Stimulated activated naive CD8-positive, alpha-beta T cell treated with anti-CD3 and anti-CD28 coated beads, Interleukin-15, amount 100 ng/mL, for 72 hours (primary cell): ENCODE measurements around the gene CCDC43.
"Not testable (repeated sequence)": the region's sequence is repeated elsewhere in the genome, so short reads cannot be mapped to it uniquely, and the experiment has no call there.

Source experiments
- ATAC-seq: fragments of 150-1000 bp; cut with Tn5 transposase; 2 replicates; pipeline ENCODE4 v1.10.0; 2021; ENCODE audit warnings: mild to moderate bottlenecking, moderate library complexity
- DNase-seq, 2 donors: peaks; one replicate each; pipeline ENCODE4 v3.0.0; 2021 to 2022
- H3K27ac Mint-ChIP-seq, 2 donors: one replicate each; pipeline ENCODE4 v1.8.0; 2022; ENCODE audit warnings: mild to moderate bottlenecking in 2 of 2, mixed read lengths in 2 of 2, moderate library complexity in 2 of 2
- H3K27me3 Mint-ChIP-seq: one replicate; pipeline ENCODE4 v1.8.0; 2022; ENCODE audit warnings: mixed read lengths
- H3K4me1 Mint-ChIP-seq: one replicate; pipeline ENCODE4 v1.8.0; 2022; ENCODE audit warnings: mild to moderate bottlenecking, mixed read lengths
- H3K4me3 Mint-ChIP-seq, 2 donors: one replicate each; pipeline ENCODE4 v1.8.0; 2022; ENCODE audit warnings: mild to moderate bottlenecking in 2 of 2, mixed read lengths in 2 of 2, moderate library complexity in 1 of 2
- H3K9me3 Mint-ChIP-seq, 2 donors: one replicate each; pipeline ENCODE4 v1.8.0; 2022; ENCODE audit warnings: mixed read lengths in 2 of 2

CCDC43 gene

DNA sequence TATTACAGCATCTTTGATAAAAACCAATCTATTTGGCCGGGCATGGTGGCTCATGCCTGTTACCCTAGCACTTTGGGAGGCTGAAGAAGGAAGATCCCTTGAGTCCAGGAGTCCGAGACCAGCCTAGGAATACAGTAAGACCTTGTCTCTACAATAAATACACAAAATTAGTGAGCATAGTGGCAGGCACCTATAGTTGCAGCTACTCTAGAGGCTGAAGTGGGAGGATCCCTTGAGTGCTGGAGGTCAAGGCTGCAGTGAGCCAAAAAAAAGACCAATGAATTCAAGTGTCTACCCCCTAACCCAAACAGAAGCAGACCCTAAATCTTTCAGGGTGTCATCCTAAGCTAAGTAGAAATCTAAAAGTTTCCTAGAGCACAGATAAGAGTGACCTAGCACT lies 40.6 kb downstream of the CCDC43 start:
- Mint-ChIP-seq H3K4me3 (no peak overlapping the region), H3K27ac (no peak overlapping the region), H3K27me3 (peaks cover 50% of the 10 kb centered on the region), H3K4me1 (no peaks in the 10 kb centered on the region), H3K9me3 (no peaks in the 10 kb centered on the region)
- ATAC-seq (no peak), DNase-seq (no peak)

DNA sequence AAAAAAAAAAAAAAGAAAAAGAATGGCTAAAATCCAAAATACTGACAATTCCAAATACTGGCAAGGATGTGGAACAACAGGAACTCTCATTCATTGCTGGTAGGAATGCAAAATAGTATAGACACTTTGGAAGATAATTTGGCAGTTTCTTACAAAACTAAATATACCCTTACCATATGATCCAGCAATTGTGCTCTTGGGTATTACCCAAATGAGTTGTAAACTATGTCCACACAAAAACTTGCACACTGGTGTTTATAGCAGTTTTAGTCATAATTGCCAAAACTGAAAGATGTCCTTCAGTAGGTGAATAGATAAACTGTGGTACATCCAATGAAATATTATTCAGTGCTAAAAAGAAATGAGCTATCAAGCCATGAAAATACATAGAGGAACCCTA lies 41.8 kb downstream of the CCDC43 start:
- Mint-ChIP-seq H3K9me3 (no peaks in the 10 kb centered on the region), H3K4me1 (no peaks in the 10 kb centered on the region), H3K4me3 (no peak overlapping the region), H3K27ac (no peak overlapping the region), H3K27me3 (peaks cover 52% of the 10 kb centered on the region)
- ATAC-seq (no peak), DNase-seq (no peak)

DNA sequence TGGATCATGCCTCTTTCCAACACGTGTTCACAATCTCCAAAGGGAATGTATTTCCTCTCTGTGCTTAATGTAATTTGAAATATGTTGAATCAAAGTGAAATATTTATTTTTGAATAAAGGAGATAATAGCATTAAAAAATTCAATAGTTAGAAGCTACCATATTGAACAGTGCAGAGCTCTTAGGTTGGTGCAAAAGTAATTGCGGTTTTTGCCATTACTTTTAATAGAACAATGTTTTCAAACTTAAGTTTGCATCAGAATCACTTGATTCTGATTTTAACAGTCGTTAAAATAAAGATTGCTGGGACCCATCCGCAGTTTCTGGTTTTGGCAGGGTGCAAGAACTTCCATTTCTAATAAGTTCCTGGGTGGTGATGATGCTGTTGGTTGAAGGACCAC lies 43.3 kb downstream of the CCDC43 start:
- ATAC-seq: no peak
- H3K9me3 Mint-ChIP-seq: no peaks in the 10 kb centered on the region
- no peak overlapping the region for H3K27ac Mint-ChIP-seq
- peaks cover 46% of the 10 kb centered on the region for H3K27me3 Mint-ChIP-seq
- H3K4me3 Mint-ChIP-seq: no peak overlapping the region
- DNase-seq: no peak
- no peaks in the 10 kb centered on the region for H3K4me1 Mint-ChIP-seq

DNA sequence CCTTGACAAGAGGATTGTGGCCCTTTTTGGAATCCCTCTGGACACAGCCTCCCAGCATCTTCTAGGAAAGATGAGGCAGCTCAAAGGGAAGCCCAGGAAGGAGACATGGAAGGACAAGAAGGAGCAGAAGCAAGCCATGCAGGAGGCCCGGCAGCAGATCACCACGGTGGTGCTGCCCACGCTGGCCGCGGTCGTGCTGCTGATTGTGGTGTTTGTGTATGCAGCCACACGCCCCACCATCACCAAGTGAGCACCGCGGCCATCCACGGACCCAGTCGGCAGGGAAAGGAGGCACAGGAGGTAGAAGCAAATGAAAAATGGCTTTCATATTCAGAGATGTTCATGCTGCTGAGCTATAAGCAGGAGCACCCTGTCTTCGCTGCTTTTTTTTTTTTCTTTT lies 44.2 kb downstream of the CCDC43 start:
- H3K9me3 Mint-ChIP-seq: no peaks in the 10 kb centered on the region
- H3K27ac Mint-ChIP-seq: no peak overlapping the region
- H3K27me3 Mint-ChIP-seq: peaks cover 36% of the 10 kb centered on the region
- no peaks in the 10 kb centered on the region for H3K4me1 Mint-ChIP-seq
- no peak for DNase-seq
- ATAC-seq: no peak
- no peak overlapping the region for H3K4me3 Mint-ChIP-seq

DNA sequence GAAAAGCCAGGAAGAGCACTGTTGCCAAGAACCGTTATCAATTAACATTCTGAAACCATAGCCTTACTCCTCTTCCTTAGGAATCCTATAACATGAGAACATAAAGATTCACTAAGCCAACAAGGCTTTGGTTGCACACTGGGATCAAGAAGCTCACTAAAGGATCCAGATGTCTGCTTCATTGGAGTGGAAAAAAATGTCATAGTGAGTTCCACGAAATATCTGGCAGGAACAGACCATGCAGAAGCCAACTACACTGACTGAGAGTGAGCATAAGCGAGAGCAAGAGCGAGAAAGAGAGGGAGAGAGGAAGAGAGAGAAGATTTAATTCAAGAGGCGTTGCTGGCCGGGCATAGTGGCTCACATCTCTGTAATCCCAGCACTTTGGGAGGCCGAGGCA lies 46.7 kb downstream of the CCDC43 start:
- Mint-ChIP-seq H3K27ac (no peak overlapping the region), H3K9me3 (no peaks in the 10 kb centered on the region), H3K27me3 (peaks cover 31% of the 10 kb centered on the region), H3K4me3 (no peak overlapping the region), H3K4me1 (no peaks in the 10 kb centered on the region)
- no peak for DNase-seq
- ATAC-seq: no peak

DNA sequence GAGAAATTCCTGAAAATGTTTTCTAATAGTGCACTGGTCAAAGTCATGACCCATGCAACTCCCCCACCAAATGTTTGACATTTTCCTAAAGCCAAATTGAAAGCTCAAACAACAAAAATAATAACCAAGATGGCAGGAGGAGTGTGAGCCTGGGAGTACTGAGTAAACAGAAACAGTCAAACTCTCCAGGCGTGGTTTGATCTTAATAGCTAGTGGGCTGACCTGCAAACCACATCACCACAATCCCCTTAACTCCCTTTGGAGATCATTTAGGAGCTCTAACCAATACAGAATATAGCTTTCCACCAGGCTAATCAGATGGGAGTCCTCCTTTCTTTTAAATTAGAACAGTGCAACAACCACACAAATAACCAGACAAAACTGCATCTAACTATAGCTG lies 52.5 kb downstream of the CCDC43 start:
- Mint-ChIP-seq H3K9me3 (no peaks in the 10 kb centered on the region), H3K4me3 (no peak overlapping the region), H3K4me1 (no peaks in the 10 kb centered on the region), H3K27ac (no peak overlapping the region), H3K27me3 (peaks cover 14% of the 10 kb centered on the region)
- DNase-seq (no peak), ATAC-seq (no peak)

DNA sequence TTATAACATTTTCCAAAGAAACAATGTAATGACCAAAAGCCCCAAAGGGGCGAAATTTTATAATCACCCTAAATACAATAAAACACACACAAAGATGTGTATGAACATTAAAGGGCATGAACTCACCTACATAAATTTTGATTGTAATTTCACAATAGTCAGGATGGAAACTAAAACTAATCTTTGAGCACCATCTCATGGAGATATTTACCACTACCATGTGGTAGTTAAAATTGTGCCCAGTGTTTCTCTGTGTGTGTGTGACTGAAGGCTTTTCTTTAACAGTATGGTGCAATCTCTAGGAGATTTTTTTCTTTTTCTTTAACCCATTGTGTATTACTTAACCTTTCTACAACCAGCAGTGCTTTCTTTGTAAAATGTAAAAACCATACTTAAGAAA lies 53.0 kb downstream of the CCDC43 start:
- H3K4me3 Mint-ChIP-seq: no peak overlapping the region
- ATAC-seq: no peak
- no peaks in the 10 kb centered on the region for H3K4me1 Mint-ChIP-seq
- H3K9me3 Mint-ChIP-seq: no peaks in the 10 kb centered on the region
- H3K27me3 Mint-ChIP-seq: peaks cover 14% of the 10 kb centered on the region
- no peak for DNase-seq
- H3K27ac Mint-ChIP-seq: no peak overlapping the region

DNA sequence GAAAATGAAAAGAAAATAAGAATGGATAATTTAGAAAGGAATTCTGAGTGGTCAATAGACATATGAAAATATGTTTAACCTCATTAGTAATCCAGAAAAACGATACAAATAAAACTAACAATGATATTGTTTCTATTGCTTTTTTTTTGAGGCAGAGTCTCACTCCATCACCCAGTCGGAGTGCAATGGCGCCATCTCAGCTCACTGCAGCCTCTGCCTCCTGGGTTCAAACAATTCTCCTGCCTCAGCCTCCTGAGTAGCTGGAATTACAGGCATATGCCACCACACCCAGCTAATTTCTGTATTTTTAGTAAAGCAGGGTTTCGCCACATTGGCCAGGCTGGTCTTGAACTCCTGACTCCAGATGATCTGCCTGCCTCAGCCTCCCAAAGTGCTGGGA lies 55.2 kb downstream of the CCDC43 start:
- DNase-seq, H3K4me3 Mint-ChIP-seq, H3K9me3 Mint-ChIP-seq, H3K4me1 Mint-ChIP-seq, ATAC-seq, H3K27ac Mint-ChIP-seq: not testable (repeated sequence)
- peaks cover 26% of the 10 kb centered on the region for H3K27me3 Mint-ChIP-seq

DNA sequence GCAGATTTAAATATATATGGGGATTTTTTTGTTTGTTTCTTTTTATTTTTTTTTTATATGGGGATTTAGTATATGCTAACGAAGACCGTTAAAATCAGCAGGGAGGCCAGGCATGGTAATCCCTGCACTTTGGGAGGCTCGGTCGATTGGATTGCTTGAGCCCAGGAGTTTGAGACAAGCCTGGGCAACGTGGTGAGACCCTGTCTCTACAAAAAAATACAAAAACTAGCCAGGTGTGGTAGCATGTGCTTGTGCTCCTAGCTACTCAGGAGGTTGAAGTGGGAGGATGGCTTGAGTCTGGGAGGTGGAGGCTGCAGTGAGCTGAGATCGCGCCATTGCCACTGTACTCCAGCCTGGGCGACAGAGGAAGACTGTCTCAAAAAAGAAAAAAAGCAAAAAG lies 55.6 kb downstream of the CCDC43 start:
- no peak overlapping the region for H3K4me3 Mint-ChIP-seq

DNA sequence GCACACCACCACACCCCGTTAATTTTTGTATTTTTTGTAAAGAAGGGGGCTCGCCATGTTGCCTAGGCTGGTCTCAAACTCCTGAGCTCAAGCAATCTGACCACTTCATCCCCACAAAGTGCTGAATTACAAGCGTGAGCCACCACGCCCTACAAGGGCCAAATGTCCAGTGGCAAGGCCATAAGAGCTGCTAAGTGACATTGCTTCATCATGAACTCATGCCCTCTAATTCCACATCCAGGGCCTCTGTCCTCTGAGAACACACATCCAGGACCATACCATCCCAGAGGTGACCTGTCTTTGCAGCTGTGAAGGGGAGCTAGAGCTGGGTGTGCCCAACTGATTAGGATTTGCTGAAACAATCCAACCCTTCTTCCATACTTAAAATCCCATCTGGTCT lies 58.9 kb downstream of the CCDC43 start:
- ATAC-seq (no peak), DNase-seq (no peak)
- no peaks in the 10 kb centered on the region for H3K4me1 Mint-ChIP-seq
- H3K27ac Mint-ChIP-seq: no peak overlapping the region
- peaks cover 27% of the 10 kb centered on the region for H3K27me3 Mint-ChIP-seq
- no peaks in the 10 kb centered on the region for H3K9me3 Mint-ChIP-seq
- H3K4me3 Mint-ChIP-seq: no peak overlapping the region

More for the DNA sequence above, 55.6 kb downstream of the CCDC43 start:
- no peak overlapping the region for H3K27ac Mint-ChIP-seq
- H3K27me3 Mint-ChIP-seq: peaks cover 26% of the 10 kb centered on the region
- no peaks in the 10 kb centered on the region for H3K9me3 Mint-ChIP-seq
- no peak for DNase-seq
- ATAC-seq: no peak
- H3K4me1 Mint-ChIP-seq: no peaks in the 10 kb centered on the region

DNA sequence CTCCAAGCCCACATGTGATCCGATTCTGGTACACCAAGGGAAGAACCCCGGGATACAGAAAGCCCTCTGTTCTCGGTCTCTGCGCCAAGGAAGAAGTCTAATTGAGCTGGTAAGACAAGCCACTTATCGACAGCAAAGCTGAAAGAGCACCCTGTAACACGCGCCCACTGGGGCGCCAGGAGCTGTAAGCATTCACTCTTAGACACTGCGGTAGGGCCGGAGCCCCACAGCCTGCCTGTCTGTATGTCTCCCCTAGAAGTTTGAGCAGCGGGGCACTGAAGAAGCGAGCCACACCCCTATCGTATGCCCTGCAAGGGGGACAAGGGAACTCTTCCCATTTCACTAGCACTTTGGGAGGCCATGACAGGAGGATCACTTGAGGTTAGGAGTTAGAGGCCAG lies 60.3 kb downstream of the CCDC43 start:
- ATAC-seq (no peak), DNase-seq (no peak)
- H3K4me3 Mint-ChIP-seq: no peak overlapping the region
- no peaks in the 10 kb centered on the region for H3K4me1 Mint-ChIP-seq
- H3K27me3 Mint-ChIP-seq: peaks cover 20% of the 10 kb centered on the region
- no peaks in the 10 kb centered on the region for H3K9me3 Mint-ChIP-seq
- no peak overlapping the region for H3K27ac Mint-ChIP-seq

DNA sequence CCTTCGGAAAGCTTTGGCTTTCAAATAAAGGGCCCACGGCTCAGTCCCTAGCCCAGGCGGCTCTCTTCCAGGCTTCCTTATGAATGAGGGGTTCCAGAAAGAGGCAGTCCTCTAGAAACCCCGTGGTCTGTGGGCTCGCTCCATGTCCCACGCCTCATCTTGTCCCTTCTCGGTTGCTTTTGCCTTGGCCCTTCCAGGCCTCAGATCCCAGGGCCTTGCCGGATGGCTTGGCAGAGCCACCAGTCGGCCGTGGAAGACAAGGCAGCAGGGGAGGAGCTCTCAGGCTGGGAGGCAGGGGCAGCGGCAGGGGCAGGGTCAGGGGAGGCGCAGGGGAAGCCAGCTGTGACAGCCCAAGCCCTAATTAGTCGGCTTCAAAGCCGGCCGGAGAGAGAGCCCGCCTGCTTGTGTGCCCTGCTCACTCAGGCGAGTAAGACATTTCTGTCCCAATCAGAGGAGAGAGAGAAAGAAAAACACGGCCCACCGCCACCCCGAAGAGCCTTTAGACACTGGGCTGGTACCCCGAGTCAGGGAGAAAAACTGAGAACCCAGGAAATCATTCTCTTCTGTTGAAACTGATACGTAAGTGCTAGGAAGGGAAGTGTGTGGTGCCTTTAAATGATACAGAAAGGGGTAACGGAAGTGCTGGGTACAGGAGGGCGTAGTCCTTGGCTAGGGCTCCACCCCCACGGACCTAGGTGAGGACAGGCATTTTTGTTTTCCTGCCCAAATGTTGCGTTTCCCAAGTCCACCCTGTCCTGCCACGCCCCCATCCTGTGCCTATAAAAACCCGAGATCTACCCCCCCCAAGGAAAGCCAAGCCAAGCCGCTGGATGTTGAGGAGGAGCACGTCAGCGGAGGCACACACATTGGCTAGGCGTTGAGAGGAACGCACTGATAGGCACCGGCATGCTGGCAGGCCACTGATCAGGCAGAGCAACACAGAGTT lies 61.1 kb downstream of the CCDC43 start:
- no peaks in the 10 kb centered on the region for H3K9me3 Mint-ChIP-seq
- DNase-seq (no peak), ATAC-seq (no peak)
- H3K4me3 Mint-ChIP-seq: peak overlapping the region in 1 of 2 donors; percentile 58
- no peak overlapping the region for H3K27ac Mint-ChIP-seq
- no peaks in the 10 kb centered on the region for H3K4me1 Mint-ChIP-seq
- peaks cover 20% of the 10 kb centered on the region for H3K27me3 Mint-ChIP-seq

DNA sequence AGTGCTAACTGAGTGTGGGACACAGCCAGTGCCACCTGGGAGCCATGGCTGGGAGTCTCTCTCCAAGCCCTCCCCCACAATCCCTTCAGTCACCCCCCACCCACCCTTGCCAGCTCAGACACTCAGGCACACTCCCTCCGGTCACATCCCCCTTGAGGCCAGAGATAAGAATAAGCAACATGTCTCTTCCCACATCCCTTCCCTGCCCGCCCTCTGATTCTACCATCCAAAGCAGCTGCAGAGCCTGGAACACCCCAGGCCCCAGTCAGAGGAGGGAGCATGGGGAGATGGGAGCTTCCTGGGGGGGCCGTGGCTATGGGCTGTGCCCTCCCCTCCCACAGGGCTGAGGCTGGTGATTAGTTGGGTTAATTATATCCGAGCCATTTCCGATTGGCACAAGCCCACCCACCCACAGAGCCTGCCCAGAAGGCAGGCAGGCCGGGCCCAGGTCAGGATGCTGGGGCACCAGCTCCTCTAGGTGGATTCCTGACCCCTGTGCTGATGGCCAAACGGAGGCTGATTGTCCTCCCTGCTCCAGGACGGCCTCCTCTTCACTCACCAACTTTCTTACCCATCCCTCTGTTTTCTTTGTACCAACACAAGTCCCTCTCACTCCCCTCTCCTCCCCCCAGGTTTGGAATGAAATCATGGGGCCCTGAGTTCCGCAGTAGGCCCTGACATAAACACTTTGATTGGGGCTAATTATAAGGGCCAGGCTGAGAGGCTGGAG lies 61.9 kb downstream of the CCDC43 start:
- Mint-ChIP-seq H3K27ac (no peak overlapping the region), H3K9me3 (no peaks in the 10 kb centered on the region), H3K4me3 (no peak overlapping the region)

More for the DNA sequence above, 61.9 kb downstream of the CCDC43 start:
- no peak for DNase-seq
- Mint-ChIP-seq H3K27me3 (peaks cover 20% of the 10 kb centered on the region), H3K4me1 (no peaks in the 10 kb centered on the region)
- ATAC-seq: no peak
